ENCODE data around the gene RIOX2.

The RIOX2 gene

DNA sequence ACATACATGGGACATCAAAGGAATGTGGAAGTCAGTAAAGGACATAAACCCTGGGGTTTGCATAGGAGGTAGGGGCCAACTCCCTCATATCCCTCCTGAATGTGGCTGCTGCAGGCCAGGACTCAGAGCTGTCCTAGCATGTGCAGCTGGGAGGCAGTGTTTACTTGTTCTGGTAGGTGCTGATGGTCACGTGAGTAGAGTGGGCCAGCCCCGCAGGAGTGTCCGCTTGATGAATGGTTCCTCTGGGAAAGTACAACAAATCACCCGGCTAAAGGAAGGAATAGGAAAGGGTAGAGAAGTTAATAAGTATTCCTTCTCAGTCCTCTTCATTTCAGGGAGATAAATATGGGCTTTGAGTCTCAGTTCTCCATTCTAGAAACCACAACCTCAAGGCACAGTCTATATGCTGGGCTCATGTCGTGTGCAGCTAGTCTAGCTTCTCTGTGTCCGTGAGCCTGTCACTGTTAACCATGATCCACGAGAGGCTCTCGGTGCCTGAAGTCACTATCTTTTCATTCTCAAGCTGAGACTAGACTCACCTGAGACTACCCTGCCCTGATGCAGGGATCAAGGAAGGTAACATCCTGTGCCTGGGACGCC is 17.9 kb downstream of the RIOX2 start:
- FAIRE-seq (peak; percentile 32), DNase-seq (ENCODE audit: low spot score) (no peak)

DNA sequence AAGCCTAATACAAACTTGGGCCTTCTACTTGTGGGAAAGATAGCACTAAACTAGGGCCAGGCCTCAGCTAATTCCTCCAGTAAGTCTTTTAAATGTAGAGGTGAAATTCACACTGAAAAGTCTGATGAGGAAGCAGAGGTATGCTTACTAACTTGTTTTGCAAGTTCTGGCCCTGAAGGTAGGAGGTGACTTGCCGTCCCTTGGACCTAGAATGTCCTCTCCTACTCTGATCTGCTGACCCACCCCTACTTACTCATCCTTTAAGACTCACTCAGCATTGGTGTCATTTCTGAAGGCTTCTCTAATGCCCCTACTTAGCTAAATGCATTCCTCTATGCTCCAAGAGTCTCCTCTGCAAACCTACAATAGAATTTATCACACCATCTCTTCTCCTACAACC is 19.4 kb downstream of the RIOX2 start:
- FAIRE-seq, result no peak

GRCh38 chr3:97952280-97952679 is 20.0 kb downstream of the RIOX2 start:
- no peak for FAIRE-seq
- no peak for DNase-seq (ENCODE audit: low spot score)

More for the DNA sequence above, 19.4 kb downstream of the RIOX2 start:
- DNase-seq (ENCODE audit: low spot score), result no peak

- FAIRE-seq, result no peak
- no peak for DNase-seq (ENCODE audit: low spot score)
Measured at GRCh38 chr3:97950360-97950759, 21.9 kb downstream of the RIOX2 start.

- FAIRE-seq (no peak), DNase-seq (ENCODE audit: low spot score) (no peak)
Measured at GRCh38 chr3:97949743-97950142, 22.5 kb downstream of the RIOX2 start.

DNA sequence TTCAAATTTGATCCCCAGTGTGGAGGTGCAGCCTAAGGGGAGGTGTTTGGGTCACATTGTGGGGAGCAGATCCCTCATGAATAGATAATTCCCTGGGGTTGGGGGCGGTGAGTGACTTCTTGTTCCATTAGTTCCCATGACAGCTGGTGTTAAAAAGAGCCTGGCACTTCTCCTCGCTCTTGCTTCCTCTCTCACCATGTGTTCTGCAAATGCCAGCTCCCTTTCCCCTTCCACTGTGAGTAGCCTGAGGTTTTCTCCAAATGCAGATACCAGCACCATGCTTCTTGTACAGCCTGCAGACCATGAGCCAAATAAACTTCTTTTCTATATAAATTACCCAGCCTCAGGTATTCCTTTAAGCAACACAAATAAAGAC is 23.1 kb downstream of the RIOX2 start:
- DNase-seq (ENCODE audit: low spot score), result no peak
- no peak for FAIRE-seq

- peak; percentile 46 for FAIRE-seq
- no peak for DNase-seq (ENCODE audit: low spot score)
Measured at GRCh38 chr3:97948351-97949109, 23.7 kb downstream of the RIOX2 start.

DNA sequence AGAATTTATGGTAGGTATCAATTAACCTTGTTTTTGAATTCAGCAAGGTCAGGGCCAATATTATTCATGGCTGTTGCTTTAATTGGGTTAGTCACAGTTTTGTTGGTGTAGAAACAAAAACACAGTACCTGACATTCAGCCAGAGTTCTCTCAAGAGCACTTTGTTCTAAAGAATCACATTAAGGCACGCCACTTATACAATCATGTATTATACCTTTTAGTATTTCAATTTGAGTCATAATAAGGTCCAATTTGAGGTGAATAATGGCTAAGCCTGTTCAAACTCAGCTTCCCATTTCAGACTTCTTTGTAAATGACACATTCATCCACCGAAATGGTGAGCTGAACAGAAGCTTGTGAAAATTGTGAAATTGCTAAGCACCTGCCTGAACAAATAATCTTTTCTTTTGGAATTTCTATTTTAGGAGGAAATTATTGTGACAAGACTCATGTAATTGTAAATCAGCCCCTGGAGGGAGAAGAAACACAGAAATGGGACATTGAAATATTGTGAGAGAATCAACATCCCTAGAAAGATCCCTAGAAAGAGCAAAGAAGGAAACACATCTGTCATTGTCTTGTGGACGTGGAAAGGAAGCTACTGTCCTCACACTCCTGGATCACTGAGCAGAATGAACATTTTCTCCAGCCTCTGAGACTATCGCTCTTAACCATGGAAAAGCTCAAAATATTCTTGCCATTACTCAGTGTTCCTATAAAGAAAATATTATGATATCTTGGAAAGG is 29.3 kb downstream of the RIOX2 start:
- FAIRE-seq, result no peak
- DNase-seq (ENCODE audit: low spot score), result no peak

DNA sequence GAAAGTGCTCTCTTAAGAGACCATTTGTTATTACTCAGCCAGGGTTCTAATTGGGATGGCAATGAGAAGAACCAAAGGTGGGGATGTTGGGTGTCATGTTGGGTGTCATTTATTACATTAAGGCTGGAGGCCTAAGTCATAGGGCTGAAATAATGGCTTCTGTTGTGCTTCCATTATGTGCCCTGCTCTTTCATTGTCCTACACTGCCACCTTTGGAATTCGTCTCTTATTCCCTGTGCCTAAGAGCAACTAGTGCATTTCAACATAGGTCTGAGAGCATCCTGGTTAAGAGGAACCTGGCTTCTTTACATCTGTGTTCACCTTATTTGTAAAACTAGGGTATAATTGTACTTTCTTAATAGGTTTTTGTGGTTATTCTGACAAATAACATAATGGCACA is 32.2 kb downstream of the RIOX2 start:
- FAIRE-seq (no peak), DNase-seq (ENCODE audit: low spot score) (no peak)

DNA sequence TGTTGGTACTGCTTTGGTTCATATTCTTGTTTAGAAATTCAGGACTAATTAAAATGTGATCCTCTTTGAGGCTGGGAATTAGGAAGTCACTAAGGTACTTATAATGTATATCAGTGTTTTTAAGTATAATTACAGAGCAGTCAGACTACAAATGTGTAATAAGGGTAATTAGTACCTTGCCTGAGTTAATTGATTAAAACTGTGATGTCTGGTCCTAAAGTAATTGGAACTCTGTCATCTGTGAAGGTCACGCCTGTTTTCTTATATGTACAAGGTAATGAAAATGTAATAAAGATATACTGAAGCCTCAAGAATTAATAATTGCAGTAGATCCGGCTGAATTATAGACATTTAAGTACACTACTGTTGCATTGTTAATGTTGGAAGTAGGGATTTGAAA is 32.8 kb downstream of the RIOX2 start:
- FAIRE-seq (no peak), DNase-seq (ENCODE audit: low spot score) (no peak)

GRCh38 chr3:97938444-97938843 is 33.8 kb downstream of the RIOX2 start:
- peak; percentile 61 for FAIRE-seq
- DNase-seq (ENCODE audit: low spot score), result no peak

DNA sequence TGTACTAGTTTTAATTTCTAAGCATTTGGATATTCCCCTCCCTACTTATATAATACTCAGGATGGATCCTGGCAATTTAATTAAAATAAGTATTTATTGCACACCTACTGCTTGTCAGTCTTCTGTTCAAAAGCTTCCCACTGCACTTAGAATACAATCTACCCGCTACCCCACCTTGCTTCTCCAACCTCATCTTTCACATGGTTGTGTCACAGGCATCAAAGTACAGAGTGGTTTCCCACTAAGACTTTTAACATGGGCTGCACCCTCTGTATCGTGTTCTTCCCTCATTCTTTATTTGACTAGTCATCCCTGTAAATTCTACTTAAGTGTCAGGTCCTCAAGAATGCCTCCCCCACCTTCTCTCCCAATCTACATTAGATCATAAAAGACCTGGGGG is 35.0 kb downstream of the RIOX2 start:
- DNase-seq (ENCODE audit: low spot score) (no peak), FAIRE-seq (no peak)

GRCh38 chr3:97935842-97936241 is 36.4 kb downstream of the RIOX2 start:
- no peak for FAIRE-seq
- no peak for DNase-seq (ENCODE audit: low spot score)

DNA sequence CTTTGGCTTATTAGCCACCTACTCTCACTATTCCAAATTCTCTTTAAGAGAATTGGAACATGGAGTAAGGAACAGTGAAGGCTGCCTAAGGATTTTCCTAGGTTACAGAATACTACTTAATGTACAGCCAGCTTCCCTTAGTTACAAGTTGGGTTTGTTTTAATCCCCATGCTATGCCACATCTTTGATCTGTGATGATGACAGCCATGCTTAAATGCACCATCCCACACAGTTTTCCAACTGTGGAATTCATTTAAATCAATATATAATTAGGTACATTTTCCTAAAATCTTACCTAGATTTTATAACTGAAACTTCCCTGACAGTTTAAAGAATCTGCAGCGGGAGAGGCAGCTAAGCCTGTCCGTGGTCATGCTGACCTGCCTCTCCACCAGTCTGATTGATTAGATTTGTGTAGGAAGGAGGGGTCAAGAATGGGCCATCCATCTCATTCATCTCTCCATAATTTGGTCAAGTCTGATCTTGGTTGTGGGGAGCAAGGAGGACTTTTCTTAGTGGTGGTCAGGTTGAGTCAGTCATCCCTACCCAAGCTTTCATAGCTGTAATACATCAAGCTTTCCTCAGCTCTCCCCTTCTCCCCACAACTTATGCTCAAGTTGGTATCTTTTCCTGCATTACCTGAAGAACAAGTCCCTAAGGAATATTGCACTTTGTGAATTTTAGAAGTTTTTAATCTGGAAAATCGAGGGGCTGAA is 37.1 kb downstream of the RIOX2 start:
- FAIRE-seq (no peak), DNase-seq (ENCODE audit: low spot score) (no peak)

DNA sequence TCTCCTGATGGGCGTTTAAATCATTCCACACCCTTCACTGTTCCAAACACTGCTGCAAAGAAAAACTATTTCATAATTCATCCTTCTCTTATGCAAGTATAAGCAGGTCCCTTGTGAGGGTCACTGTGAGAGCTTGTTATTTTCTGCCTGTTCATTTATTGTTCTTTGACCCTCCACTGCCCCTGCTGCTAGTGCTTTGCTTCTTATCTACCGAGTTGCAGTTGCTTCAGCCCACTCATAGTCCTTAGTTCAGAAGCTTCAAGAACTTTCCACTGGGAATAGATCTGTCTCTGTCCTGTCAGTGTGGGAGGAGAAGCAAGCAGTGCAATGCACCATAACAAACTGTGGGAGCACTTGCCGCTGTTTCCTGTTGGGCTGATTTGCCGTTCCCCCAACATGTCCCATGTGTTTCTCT is 39.8 kb downstream of the RIOX2 start:
- DNase-seq (ENCODE audit: low spot score), result no peak
- no peak for FAIRE-seq

DNA sequence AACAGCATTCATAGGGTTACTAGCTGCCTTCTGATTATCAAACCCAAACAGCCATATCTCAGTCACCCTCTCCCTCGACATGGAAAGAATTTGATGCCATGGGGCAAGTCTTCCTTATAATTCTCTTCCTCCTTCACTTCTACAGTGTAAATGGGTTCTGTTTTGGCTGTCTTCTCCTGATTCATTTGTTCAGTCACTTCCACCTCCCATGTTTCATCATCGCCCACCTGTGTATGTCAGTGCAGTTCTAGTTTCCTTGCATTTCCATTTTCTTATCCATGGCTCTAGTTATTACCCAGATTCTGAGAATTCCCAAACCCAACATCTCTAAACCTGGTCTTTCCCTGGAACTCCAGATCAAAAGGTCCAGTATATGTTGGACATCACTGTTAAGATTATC is 41.0 kb downstream of the RIOX2 start:
- DNase-seq (ENCODE audit: low spot score) (no peak), FAIRE-seq (no peak)

- FAIRE-seq (no peak), DNase-seq (ENCODE audit: low spot score) (no peak)
Measured at GRCh38 chr3:97930018-97930417, 42.2 kb downstream of the RIOX2 start.

DNA sequence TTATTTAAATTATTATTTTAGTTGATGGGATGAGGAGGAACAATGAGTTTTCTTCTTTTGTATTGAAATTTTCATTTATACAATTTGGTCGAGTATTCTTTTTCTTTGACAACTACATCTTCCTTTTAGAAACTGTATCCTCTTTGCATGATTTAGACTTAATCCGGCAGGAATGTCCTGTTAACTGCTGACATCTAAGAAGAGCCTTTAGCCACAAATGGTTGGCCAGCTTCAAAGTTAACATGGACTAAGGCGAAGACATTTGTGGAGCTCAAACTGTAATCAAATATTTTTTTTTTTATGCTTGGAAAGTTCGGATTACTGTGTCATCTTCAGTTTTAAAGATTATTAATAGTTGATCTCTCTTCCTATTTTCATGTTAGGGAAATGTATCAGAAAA is 43.2 kb downstream of the RIOX2 start:
- DNase-seq (ENCODE audit: low spot score) (no peak), FAIRE-seq (no peak)

DNA sequence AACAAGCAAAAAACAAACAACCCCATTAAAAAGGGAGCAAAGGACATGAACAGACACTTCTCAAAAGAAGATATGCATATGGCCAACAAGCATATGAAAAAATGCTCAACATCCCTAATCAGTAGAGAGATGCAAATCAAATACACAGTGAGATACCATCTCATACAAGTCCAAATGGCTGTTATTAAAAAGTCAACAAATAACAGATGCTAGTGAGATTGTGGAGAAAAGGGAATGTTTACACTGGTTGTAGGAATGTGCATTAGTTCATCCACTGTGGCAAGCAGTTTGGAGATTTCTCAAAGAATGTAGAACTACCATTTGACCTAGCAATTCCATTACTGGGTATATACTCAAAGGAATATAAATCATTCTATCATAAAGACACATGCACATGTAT is 44.5 kb downstream of the RIOX2 start:
- DNase-seq (ENCODE audit: low spot score) (no peak), FAIRE-seq (no peak)

DNA sequence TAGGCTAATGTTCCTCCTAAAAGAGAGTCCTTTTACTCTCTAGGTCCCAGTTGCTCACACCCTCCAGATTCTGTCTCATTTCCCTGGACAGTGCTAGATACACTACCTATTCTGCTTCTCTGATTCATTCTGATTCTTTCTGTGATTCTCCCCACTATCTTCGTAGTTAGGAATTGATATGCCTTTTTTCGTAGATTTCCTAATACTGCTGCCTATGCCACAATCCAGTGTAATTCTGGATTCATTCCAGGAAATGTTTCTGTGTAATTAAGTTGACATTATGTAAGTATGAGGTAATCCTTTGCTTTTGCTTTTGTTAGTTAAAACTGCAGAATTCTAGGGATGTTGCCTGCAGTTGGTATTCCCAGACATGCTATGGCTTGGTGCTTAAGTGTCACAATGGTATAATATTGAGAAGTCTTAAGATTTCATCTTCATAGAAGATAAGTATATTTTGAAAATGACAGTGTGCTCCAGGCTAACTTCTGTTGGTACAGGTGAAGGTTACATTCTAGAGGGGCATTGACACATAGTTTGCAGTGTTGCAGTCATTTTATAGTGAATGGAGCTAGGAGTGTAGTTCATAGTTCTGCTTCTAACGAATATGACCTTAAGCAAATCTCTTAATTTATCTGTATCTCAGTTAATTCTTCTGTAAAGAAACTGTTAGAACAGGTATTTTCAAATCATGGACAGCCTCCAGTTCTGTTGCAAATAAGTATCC is 54.3 kb downstream of the RIOX2 start:
- FAIRE-seq (no peak), DNase-seq (ENCODE audit: low spot score) (no peak)

DNA sequence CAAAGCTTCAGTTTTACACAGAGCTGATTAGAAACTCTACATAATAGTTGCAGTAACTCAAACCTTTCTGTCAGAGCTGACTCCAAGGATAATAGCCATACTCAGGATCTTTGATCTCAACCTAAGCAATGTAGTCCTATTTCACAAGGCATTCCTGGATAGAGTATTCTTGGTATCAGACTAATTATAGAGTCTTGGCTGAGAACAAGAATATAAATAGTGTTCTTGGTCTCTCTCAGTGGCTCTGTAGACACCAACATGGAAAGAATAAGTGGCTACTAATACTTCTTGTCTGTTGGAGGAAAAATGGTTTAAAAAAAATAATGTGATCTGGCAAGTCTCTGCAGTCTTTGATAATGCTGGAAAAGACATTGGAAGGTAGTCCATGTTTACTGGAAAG is 55.7 kb downstream of the RIOX2 start:
- DNase-seq (ENCODE audit: low spot score) (no peak), FAIRE-seq (no peak)

Data from urothelium cell line (cell line).